IMR-90 (cell line): ENCODE results near the gene CLIC3. TPM values are rescaled to one million over a fixed set of nuclear protein-coding genes. Genes with fewer than 3 reads are reported as not detected.

Experiments used
- ATAC-seq: fragments of 200-7000 bp; cut with Tn5 transposase; 2 replicates; pipeline ENCODE4 v1.9.1; 2020; ENCODE audit warnings: low read depth, mild to moderate bottlenecking, moderate library complexity
- BruUV-seq: library from RNA; stranded (reverse); fragments of 400-500 nt; replicated peaks from 2 replicates; lab custom pipeline; 2021; lab: Mats Ljungman, UMichigan
- CTCF ChIA-PET: fragments of 300-600 bp; formaldehyde crosslinking; extraction: SDS; loops from one replicate; lab custom pipeline; 2021; ENCODE audit warnings: antibody characterized with exemption; lab: Yijun Ruan, JAX
- POLR2A ChIA-PET: fragments of 300-600 bp; sonication (Branson Sonifier 250); formaldehyde crosslinking; loops from one replicate; lab custom pipeline; 2022; ENCODE audit warnings: antibody characterized with exemption; ENCODE audit not compliant: unreplicated experiment; lab: Charles Lee
- DNase-seq: peaks from one replicate; pipeline ENCODE4 v3.0.0; 2013
- H2AFZ ChIP-seq: replicated peaks from 2 replicates; pipeline ENCODE3; 2013; ENCODE audit warnings: low read length, mild to moderate bottlenecking; ENCODE audit not compliant: poor library complexity
- H2AK5ac ChIP-seq: 2 replicates; pipeline ENCODE4 v1.6.1; 2013; ENCODE audit warnings: low read depth, low read length, inconsistent platforms
- H2AK9ac ChIP-seq: replicated peaks from 2 replicates; pipeline ENCODE3; 2013; ENCODE audit warnings: mild to moderate bottlenecking, low read depth, low read length, moderate library complexity; ENCODE audit not compliant: poor library complexity
- H2BK120ac ChIP-seq: 2 replicates; pipeline ENCODE4 v1.6.1; 2013; ENCODE audit warnings: low read depth, low read length, inconsistent platforms
- H2BK15ac ChIP-seq: 3 replicates; pipeline ENCODE4 v1.6.1; 2013; ENCODE audit warnings: low read depth, low read length, inconsistent platforms
- H2BK20ac ChIP-seq: 2 replicates; pipeline ENCODE4 v1.6.1; 2013; ENCODE audit warnings: low read depth, mild to moderate bottlenecking, inconsistent platforms, low read length, moderate library complexity
- H2BK5ac ChIP-seq: 2 replicates; pipeline ENCODE4 v1.6.1; 2013; ENCODE audit warnings: mild to moderate bottlenecking, low read depth, low read length, inconsistent platforms; ENCODE audit not compliant: poor library complexity, severe bottlenecking
- H3K14ac ChIP-seq: replicated peaks from 2 replicates; pipeline ENCODE4 v1.6.1; 2013; ENCODE audit warnings: low read depth, low read length, inconsistent platforms
- H3K18ac ChIP-seq: 2 replicates; pipeline ENCODE4 v1.6.1; 2013; ENCODE audit warnings: low read depth, low read length, control low read depth
- H3K23ac ChIP-seq: 2 replicates; pipeline ENCODE4 v1.6.1; 2013; ENCODE audit warnings: low read depth, low read length, inconsistent platforms
- H3K27ac ChIP-seq: 2 replicates; pipeline ENCODE4 v1.5.1; 2013; ENCODE audit warnings: mild to moderate bottlenecking, control low read depth, low read length; ENCODE audit not compliant: insufficient read depth
- H3K27me3 ChIP-seq: 2 replicates; pipeline ENCODE4 v1.6.1; 2013; ENCODE audit warnings: low read length; ENCODE audit not compliant: control insufficient read depth, insufficient read depth
- H3K36me3 ChIP-seq: 2 replicates; pipeline ENCODE4 v1.6.1; 2013; ENCODE audit warnings: low read length, mixed read lengths; ENCODE audit not compliant: control insufficient read depth, insufficient read depth
- H3K4ac ChIP-seq: 2 replicates; pipeline ENCODE4 v1.6.1; 2013; ENCODE audit warnings: low read depth, low read length, inconsistent platforms
- H3K4me1 ChIP-seq: 2 replicates; pipeline ENCODE4 v1.6.1; 2013; ENCODE audit warnings: low read length, mixed read lengths; ENCODE audit not compliant: control insufficient read depth, insufficient read depth
- H3K4me2 ChIP-seq: 2 replicates; pipeline ENCODE4 v1.6.1; 2013; ENCODE audit warnings: low read depth, mild to moderate bottlenecking, control low read depth, low read length, moderate library complexity
- H3K4me3 ChIP-seq: 2 replicates; pipeline ENCODE4 v1.5.1; 2013; ENCODE audit warnings: low read depth, mild to moderate bottlenecking, control low read depth, low read length, moderate library complexity; ENCODE audit not compliant: insufficient read depth
- H3K56ac ChIP-seq: 2 replicates; pipeline ENCODE4 v1.6.1; 2013; ENCODE audit warnings: low read length, inconsistent platforms; ENCODE audit not compliant: insufficient read depth; ENCODE audit errors: extremely low read depth
- H3K79me1 ChIP-seq, 2 experiments: 2 replicates each; pipeline ENCODE4 v1.6.1; 2013; ENCODE audit warnings: low read length in 2 of 2, inconsistent platforms in 1 of 2, low read depth in 1 of 2
- H3K9ac ChIP-seq: 2 replicates; pipeline ENCODE4 v1.6.1; 2013; ENCODE audit warnings: low read depth, low read length, control low read depth
- H3K9me1 ChIP-seq: 2 replicates; pipeline ENCODE4 v1.6.1; 2013; ENCODE audit warnings: low read length, inconsistent platforms; ENCODE audit not compliant: insufficient read depth
- H3K9me3 ChIP-seq: 2 replicates; pipeline ENCODE4 v1.6.1; 2013; ENCODE audit warnings: low read length; ENCODE audit not compliant: control insufficient read depth, insufficient read depth
- H4K20me1 ChIP-seq: 2 replicates; pipeline ENCODE4 v1.6.1; 2013; ENCODE audit warnings: low read length, inconsistent platforms; ENCODE audit not compliant: insufficient read depth
- H4K5ac ChIP-seq: 2 replicates; pipeline ENCODE4 v1.6.1; 2013; ENCODE audit warnings: mild to moderate bottlenecking, low read depth, low read length, control low read depth
- H4K8ac ChIP-seq, 2 experiments: 2 replicates each; pipeline ENCODE4 v1.6.1; 2013; ENCODE audit warnings: low read depth in 2 of 2, low read length in 2 of 2, control low read depth in 1 of 2, inconsistent platforms in 1 of 2
- H4K91ac ChIP-seq: 2 replicates; pipeline ENCODE4 v1.6.1; 2013; ENCODE audit warnings: low read depth, low read length, inconsistent platforms; ENCODE audit not compliant: insufficient read depth
- BHLHE40 ChIP-seq: fragments of 150-350 bp; IDR thresholded peaks from 2 replicates; pipeline ENCODE4 v1.6.1; 2016; ENCODE audit warnings: mild to moderate bottlenecking, low read depth, low read length
- CEBPB ChIP-seq: IDR thresholded peaks from 2 replicates; pipeline ENCODE4 v1.6.1; 2012; ENCODE audit warnings: low read depth, low read length, improper control_type of control experiment
- CHD1 ChIP-seq: IDR thresholded peaks from 2 replicates; pipeline ENCODE4 v1.6.1; 2012; ENCODE audit warnings: low read depth, low read length, improper control_type of control experiment
- FOS ChIP-seq: fragments of 150-350 bp; IDR thresholded peaks from 2 replicates; pipeline ENCODE4 v1.6.1; 2016; ENCODE audit warnings: low read depth, low read length
- MAFK ChIP-seq: IDR thresholded peaks from 2 replicates; pipeline ENCODE4 v1.6.1; 2012; ENCODE audit warnings: low read depth, low read length, improper control_type of control experiment
- MAZ ChIP-seq: IDR thresholded peaks from 2 replicates; pipeline ENCODE4 v1.6.1; 2012; ENCODE audit warnings: low read depth, mild to moderate bottlenecking, low read length, improper control_type of control experiment, moderate library complexity, borderline replicate concordance
- MXI1 ChIP-seq: IDR thresholded peaks from 2 replicates; pipeline ENCODE4 v1.6.1; 2012; ENCODE audit warnings: low read depth, mild to moderate bottlenecking, low read length, moderate library complexity, borderline replicate concordance
- POLR2A ChIP-seq: IDR thresholded peaks from 2 replicates; pipeline ENCODE4 v1.6.1; 2012; ENCODE audit warnings: mild to moderate bottlenecking, low read depth, low read length
- RAD21 ChIP-seq: IDR thresholded peaks from 2 replicates; pipeline ENCODE4 v1.6.1; 2012; ENCODE audit warnings: low read length, improper control_type of control experiment
- RCOR1 ChIP-seq: IDR thresholded peaks from 2 replicates; pipeline ENCODE4 v1.6.1; 2012; ENCODE audit warnings: mild to moderate bottlenecking, low read length, improper control_type of control experiment; ENCODE audit not compliant: insufficient replicate concordance
- RFX5 ChIP-seq: IDR thresholded peaks from 2 replicates; pipeline ENCODE4 v1.8.0; 2012; ENCODE audit warnings: low read depth, mild to moderate bottlenecking, low read length, moderate library complexity
- SMC3 ChIP-seq: fragments of 150-350 bp; IDR thresholded peaks from 2 replicates; pipeline ENCODE4 v1.6.1; 2016; ENCODE audit warnings: low read depth, mild to moderate bottlenecking, antibody characterized with exemption, low read length, moderate library complexity
- USF2 ChIP-seq: fragments of 150-350 bp; IDR thresholded peaks from 2 replicates; pipeline ENCODE4 v1.6.1; 2017; ENCODE audit warnings: mild to moderate bottlenecking, antibody characterized with exemption, low read length, low read depth
- WGBS, 2 experiments: methylation state at CpG; one replicate each; pipeline versions ENCODE4 v1.1.5 to v1.1.7; 2013; ENCODE audit warnings: missing lambda C conversion rate in 2 of 2; ENCODE audit not compliant: insufficient read length in 1 of 2; ENCODE audit errors: extremely low coverage in 2 of 2; 5-methylcytosine and 5-hydroxymethylcytosine counted together
- dilution Hi-C: fragments of 300-500 bp; cut with HindIII; formaldehyde crosslinking; loops from one replicate; pipeline ENCODE4 v1.14.3; 2018; ENCODE audit warnings: low sequenced_read_pairs; ENCODE audit not compliant: unreplicated experiment
- in situ Hi-C: fragments of 300-500 bp; cut with MboI; formaldehyde crosslinking; loops from 3 replicates; pipeline ENCODE4 v1.14.3; 2019; ENCODE audit warnings: low sequenced_read_pairs, inconsistent platforms, mixed read lengths
- intact Hi-C: fragments of 100-400 bp; cut with micrococcal nuclease; formaldehyde crosslinking; loops from 2 replicates; pipeline ENCODE4 v1.10.0; 2022
- polyA plus RNA-seq, 3 experiments: library from polyadenylated mRNA; depleted of rRNA; stranded (reverse); fragments of >200 nt; gene quantifications; 2 replicates each; pipeline ENCODE4 v1.2.3, GENCODE V29; 2012; ENCODE audit warnings: low replicate concordance in 1 of 3
- total RNA-seq: library from RNA; depleted of rRNA; stranded (reverse); fragments of >200 nt; gene quantifications from 2 replicates; pipeline ENCODE4 v1.2.3, GENCODE V29; 2012
- TF ChIP-seq, protein P1 (sequence below): fragments of 150-350 bp; IDR thresholded peaks from 2 replicates; pipeline ENCODE4 v1.6.1; 2016; ENCODE audit warnings: low read depth, mild to moderate bottlenecking, low read length, moderate library complexity, borderline replicate concordance
- TF ChIP-seq, protein P2 (sequence below): conservative IDR thresholded peaks from 2 replicates; pipeline ENCODE4 v1.5.1; 2012; ENCODE audit warnings: mild to moderate bottlenecking, low read depth, low read length, improper control_type of control experiment

CLIC3 gene
- total and polyA plus RNA-seq, 2 of the 4 experiments (the other 2 are of a cell fraction) = 0.18 to 1.7 TPM

DNA sequence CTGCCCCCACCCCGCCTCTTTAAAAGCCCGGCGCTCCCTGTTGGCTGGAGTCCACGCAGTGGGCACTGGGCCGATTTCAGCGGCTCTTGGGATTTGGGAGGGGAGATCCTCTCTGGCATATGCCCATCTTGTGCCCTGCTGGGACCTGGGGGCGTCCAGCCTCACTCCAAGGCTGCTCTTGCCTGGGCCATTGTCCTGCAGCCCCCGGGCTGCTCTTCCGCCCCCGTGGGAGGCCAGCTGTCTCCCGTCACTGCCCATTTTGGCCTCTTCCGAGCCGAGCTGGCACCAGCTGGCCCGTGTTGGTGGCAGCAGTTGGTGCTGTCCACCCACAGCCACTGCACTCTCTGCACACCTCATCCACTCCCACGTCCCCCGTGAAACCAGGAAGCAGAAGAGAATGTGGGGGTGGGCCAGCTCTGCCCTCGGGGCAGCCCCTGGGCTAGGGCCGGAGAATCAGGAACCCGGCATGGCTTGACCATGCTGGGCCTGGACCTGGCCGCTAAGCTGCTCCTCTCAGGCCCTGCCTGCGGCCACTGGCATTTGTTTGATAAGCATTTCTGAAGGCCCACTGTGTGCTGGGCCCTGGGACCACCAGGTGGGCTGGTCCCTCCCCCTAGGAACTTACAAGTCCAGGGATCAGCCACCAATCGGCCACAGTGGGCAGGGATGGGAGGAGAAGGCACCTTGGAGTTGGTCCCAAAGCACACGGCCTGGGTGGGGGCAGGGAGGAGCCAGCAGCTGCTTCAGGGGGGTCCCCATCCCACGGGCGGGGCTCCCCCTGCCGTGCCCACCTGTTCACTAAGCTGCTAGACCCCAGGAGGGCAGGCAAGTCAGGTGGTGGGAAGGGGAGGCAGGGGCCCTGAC lies 49.1 kb downstream of the CLIC3 start:
- Histone ChIP-seq H3K36me3 (peaks cover 7% of the 10 kb centered on the region), H3K18ac (no peak overlapping the region), H3K56ac (no peak overlapping the region), H4K91ac (no peak overlapping the region), H3K14ac (no peak overlapping the region), H3K4ac (no peak overlapping the region), H3K9me1 (peaks cover 4% of the 10 kb centered on the region), H2BK120ac (no peak overlapping the region), H4K8ac (no peak overlapping the region), H3K4me3 (no peak overlapping the region), H3K9me3 (no peaks in the 10 kb centered on the region), H3K27ac (no peak overlapping the region), H3K4me2 (no peak overlapping the region), H3K79me1 (peaks cover 0 to 20% of the 10 kb centered on the region in 2 experiments; a peak in 3 of 4 replicates), H2BK20ac (no peak overlapping the region), H4K20me1 (peaks cover 14% of the 10 kb centered on the region), H3K23ac (no peak overlapping the region), H3K27me3 (no peaks in the 10 kb centered on the region), H2AK5ac (no peak overlapping the region), H2BK15ac (no peak overlapping the region), H4K5ac (no peak overlapping the region), H2AK9ac (peak overlapping the region; percentile 42), H2BK5ac (no peak overlapping the region), H3K9ac (no peak overlapping the region), H2AFZ (peak overlapping the region; percentile 76), H3K4me1 (peaks cover 4% of the 10 kb centered on the region)
- intact Hi-C loops = no loop called here
- no TSS peak for BruUV-seq
- in situ Hi-C loops = no loop called here
- ChIA-PET CTCF (interaction anchor here (0.6 to 2.0 kb wide), 8 partner anchors 9 to 88 kb away, joined by 3 to 27 read pairs (median 4); no protein-coding TSS in a partner anchor), POLR2A (no interaction called here)
- dilution Hi-C loops = no loop called here
- 56% methylated on average over 6 of the region's 26 CpGs; no CpG with 5 or more reads in 1 of the 2 experiments for WGBS, 2 experiments
- DNase-seq (no peak), ATAC-seq (no peak)
- TF ChIP-seq, protein P1, sequence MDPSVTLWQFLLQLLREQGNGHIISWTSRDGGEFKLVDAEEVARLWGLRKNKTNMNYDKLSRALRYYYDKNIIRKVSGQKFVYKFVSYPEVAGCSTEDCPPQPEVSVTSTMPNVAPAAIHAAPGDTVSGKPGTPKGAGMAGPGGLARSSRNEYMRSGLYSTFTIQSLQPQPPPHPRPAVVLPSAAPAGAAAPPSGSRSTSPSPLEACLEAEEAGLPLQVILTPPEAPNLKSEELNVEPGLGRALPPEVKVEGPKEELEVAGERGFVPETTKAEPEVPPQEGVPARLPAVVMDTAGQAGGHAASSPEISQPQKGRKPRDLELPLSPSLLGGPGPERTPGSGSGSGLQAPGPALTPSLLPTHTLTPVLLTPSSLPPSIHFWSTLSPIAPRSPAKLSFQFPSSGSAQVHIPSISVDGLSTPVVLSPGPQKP = no peak
- no peak for TF ChIP-seq MXI1
- TF ChIP-seq, protein P2, sequence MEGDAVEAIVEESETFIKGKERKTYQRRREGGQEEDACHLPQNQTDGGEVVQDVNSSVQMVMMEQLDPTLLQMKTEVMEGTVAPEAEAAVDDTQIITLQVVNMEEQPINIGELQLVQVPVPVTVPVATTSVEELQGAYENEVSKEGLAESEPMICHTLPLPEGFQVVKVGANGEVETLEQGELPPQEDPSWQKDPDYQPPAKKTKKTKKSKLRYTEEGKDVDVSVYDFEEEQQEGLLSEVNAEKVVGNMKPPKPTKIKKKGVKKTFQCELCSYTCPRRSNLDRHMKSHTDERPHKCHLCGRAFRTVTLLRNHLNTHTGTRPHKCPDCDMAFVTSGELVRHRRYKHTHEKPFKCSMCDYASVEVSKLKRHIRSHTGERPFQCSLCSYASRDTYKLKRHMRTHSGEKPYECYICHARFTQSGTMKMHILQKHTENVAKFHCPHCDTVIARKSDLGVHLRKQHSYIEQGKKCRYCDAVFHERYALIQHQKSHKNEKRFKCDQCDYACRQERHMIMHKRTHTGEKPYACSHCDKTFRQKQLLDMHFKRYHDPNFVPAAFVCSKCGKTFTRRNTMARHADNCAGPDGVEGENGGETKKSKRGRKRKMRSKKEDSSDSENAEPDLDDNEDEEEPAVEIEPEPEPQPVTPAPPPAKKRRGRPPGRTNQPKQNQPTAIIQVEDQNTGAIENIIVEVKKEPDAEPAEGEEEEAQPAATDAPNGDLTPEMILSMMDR = no peak
- TF ChIP-seq RFX5 = no peak
- TF ChIP-seq SMC3 = no peak
- TF ChIP-seq CEBPB = no peak
- TF ChIP-seq BHLHE40 = no peak
- no peak for TF ChIP-seq MAFK
- TF ChIP-seq FOS = no peak
- TF ChIP-seq CHD1 = no peak
- TF ChIP-seq USF2 = no peak
- TF ChIP-seq MAZ = no peak
- no peak for TF ChIP-seq RCOR1
- no peak for TF ChIP-seq POLR2A
- TF ChIP-seq RAD21 = no peak
